GM10248 (cell line): ENCODE results near the gene RAD51B.

Source experiments
- CTCF ChIA-PET: fragments of 300-600 bp; sonication (Branson Sonifier 250); formaldehyde crosslinking; extraction: SDS; loops from one replicate; lab custom pipeline; 2021; ENCODE audit warnings: antibody characterized with exemption; lab: Yijun Ruan, JAX
- POLR2A ChIA-PET: fragments of 350-650 bp; sonication (Branson Sonifier 250); formaldehyde crosslinking; extraction: SDS; loops from one replicate; lab custom pipeline; 2020; ENCODE audit warnings: antibody characterized with exemption; lab: Yijun Ruan, JAX
- DNase-seq: peaks from one replicate; pipeline ENCODE4 v3.0.0; 2012; ENCODE audit errors: extremely low spot score
- TF ChIP-seq, protein P1 (sequence below): IDR thresholded peaks from 2 replicates; pipeline ENCODE4 v1.5.1; 2012; ENCODE audit warnings: mild to moderate bottlenecking, low read depth; ENCODE audit errors: extremely low read depth, missing control alignments, control extremely low read depth

The RAD51B gene

DNA sequence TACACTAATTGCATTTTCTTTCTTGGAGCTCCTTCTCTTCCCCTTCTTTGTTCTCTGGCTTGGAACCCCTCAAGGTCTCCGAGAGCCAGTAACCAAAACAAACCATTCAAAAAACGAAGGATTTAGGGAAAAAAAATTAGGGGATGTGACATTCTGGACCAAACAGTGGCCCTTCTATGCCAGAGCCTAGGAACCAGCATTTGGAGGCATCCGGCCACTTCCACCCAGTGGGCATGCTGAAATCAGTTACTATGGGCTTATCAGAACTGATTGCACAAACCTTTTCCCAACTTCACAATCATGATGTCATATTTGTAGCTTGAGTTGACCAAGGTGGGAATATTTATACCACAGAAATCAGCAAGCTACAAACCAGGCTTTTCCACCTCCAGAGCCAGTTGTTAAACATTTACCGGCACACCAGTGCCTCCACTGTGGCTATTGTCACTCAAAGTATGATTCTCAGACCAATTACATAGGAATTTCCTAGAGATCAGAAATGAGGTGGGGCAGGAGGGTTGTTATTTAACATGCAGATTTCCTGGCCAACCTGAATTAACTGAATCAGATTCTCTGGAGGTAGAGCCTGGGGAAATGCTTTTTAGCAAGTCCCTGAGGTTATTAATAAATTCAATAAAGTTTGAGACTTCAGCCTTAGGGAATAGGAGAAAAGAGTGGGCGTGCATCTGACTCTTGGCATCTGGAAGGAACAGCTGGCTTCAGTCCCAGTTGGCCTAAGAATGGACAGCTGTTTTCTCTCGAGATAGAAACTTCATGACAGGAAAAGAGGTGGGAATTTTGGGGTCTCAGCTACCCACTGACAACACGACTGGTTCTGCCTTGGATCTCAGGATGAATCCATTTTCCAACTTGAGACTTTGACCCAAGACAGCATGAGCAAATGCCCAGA is 699.4 kb downstream of the RAD51B start:
- DNase-seq: no peak
- TF ChIP-seq, protein P1, sequence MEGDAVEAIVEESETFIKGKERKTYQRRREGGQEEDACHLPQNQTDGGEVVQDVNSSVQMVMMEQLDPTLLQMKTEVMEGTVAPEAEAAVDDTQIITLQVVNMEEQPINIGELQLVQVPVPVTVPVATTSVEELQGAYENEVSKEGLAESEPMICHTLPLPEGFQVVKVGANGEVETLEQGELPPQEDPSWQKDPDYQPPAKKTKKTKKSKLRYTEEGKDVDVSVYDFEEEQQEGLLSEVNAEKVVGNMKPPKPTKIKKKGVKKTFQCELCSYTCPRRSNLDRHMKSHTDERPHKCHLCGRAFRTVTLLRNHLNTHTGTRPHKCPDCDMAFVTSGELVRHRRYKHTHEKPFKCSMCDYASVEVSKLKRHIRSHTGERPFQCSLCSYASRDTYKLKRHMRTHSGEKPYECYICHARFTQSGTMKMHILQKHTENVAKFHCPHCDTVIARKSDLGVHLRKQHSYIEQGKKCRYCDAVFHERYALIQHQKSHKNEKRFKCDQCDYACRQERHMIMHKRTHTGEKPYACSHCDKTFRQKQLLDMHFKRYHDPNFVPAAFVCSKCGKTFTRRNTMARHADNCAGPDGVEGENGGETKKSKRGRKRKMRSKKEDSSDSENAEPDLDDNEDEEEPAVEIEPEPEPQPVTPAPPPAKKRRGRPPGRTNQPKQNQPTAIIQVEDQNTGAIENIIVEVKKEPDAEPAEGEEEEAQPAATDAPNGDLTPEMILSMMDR: no peak
- CTCF ChIA-PET: interaction anchor here (0.9 to 2.2 kb wide), 7 partner anchors 8 to 296 kb away, joined by 3 to 8 read pairs (median 5); no protein-coding TSS in a partner anchor
- POLR2A ChIA-PET: no interaction called here

DNA sequence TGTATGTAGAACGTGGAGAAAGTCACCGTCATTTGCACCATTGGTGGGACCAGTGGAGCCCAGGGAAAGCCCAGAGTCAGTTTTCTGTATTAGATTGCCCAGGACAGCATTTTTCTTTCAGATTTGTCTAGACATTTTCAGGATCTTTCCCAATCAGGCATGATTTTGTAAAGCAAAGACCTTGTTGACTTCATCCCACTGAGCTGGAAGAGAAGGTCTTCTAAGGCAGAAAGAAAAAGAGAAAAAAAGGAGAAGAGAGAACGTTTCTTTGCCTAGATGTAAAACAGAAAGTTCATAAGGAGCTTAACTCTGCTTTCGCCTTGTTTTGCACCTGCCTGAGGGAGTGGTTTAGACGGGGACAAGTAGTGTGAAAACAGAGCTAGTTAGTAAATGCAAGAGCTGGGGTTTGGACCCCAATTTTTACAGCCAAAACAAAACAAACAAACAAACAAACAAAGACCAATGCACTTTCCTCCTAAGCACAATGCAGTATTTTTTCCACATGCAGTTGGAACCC is 700.1 kb downstream of the RAD51B start:
- peak; percentile 45 for DNase-seq
- TF ChIP-seq, protein P1: no peak

DNA sequence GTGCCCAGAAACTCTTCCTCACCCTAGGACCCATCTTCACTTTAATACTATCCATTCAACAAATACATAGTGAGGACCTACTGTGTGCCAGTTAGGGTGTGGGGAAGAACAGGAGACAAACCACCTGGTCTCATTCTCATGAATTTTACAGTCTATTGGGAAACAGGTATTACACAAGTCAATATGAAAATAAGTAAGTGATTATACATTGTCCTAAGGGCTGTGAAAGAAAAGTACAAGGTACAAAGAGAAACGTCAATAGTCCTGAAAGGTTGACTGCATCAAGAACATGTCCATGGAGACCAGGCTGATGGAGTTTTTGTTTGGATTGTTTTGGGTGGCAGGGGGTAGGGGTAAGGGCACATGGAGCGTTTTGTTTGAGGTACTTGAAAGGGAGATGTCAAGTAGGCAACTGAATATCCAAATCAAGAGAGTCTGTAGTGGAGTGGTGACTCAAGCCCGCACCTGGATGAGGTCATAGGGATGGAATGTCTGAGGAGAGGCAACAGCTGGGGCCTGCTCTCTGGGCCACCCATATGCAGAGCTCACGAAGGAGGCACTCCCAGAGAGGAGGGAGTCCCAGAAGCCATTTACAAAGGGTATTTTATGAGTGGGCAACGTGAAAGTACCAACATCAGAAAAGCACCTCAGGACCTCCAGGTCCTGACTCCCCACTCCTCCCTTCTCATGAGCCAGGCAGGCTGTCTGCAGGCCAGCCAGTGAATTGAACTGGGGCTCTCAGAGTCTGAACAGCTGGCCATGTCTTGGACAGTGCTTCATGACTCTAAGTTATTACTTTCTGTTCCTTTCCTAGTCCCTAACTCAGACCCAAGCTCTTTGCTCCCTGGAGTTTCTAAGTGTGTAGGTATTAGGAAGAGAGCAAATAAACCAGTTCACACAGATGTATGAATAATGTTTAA is 701.3 kb downstream of the RAD51B start:
- ChIA-PET POLR2A (no interaction called here), CTCF (interaction anchor here (1.0 to 2.2 kb wide), 7 partner anchors 8 to 295 kb away, joined by 3 to 8 read pairs (median 4); no protein-coding TSS in a partner anchor)
- DNase-seq: no peak
- TF ChIP-seq, protein P1: no peak

More for the DNA sequence above, 700.1 kb downstream of the RAD51B start:
- POLR2A ChIA-PET: no interaction called here
- CTCF ChIA-PET: interaction anchor here (0.9 to 2.2 kb wide), 5 partner anchors 8 to 296 kb away, joined by 3 to 8 read pairs (median 5); no protein-coding TSS in a partner anchor

DNA sequence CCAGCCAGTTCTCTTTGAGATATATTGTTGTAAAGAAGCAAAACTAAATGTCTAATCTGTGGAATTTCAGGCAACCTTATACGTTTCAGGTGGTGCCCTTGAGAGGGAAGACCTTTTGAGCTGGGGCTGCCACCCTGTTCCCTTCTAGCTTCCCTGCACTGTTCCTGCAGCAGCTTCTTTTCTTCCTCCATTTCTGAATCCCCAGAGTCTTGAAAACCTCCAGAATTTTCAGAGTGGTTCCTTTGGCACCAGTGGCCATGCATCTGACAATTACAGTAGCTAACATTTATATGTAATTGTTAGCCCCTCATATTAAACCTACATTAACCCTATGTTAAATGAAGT is 702.0 kb downstream of the RAD51B start:
- TF ChIP-seq, protein P1: no peak
- CTCF ChIA-PET: interaction anchor here (1.0 to 2.2 kb wide), 4 partner anchors 13 to 271 kb away, joined by 3 to 8 read pairs (median 4); no protein-coding TSS in a partner anchor
- POLR2A ChIA-PET: no interaction called here
- no peak for DNase-seq

DNA sequence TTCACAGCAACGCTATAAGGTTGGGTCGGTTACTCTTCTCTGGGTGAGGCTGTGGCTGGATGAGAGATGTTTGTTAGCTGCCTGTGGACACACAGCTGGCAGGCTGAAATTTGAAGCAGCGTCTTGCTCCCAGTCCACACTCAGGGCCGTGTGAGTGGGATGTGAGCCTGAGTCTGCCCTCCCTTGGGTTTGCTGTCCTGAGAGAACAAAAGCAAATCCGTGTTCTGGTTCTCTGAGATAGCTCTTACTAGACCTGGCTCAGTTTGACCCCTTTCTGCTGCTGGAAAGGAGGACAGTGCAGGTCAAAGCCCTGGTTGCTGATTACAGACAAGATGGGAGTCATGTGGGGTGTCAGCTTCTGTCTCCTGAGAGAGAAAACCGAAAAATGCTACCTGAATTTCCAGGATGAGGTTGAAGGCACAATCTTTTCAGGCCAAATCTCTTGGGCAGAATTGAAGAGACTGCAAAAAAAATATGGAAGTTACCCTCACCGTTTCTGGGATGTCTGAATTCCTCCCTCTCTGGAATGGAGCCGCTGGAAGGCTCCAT is 702.5 kb downstream of the RAD51B start:
- CTCF ChIA-PET: interaction anchor here (1.0 to 1.6 kb wide), 4 partner anchors 13 to 27 kb away, joined by 3 to 4 read pairs (median 4); no protein-coding TSS in a partner anchor
- TF ChIP-seq, protein P1: no peak

More for the DNA sequence above, 702.5 kb downstream of the RAD51B start:
- POLR2A ChIA-PET: no interaction called here
- DNase-seq: no peak
